ENCODE results near the gene P2RY6. TPM values are rescaled to one million over a fixed set of nuclear protein-coding genes. Genes with fewer than 3 reads are reported as not detected.

The P2RY6 gene
- total and polyA plus RNA-seq, 10 of the 15 experiments (the other 5 are each of a cell fraction or from before 2014, with no cell fraction given): 0.05 to 0.90 (median 0.22) TPM; not detected in 4

GRCh38 chr11:73266646-73267020 is 5.5 kb upstream of the P2RY6 start:
- no TSS peak for BruUV-seq (replicated peaks)
- Histone ChIP-seq H3K9ac (ENCODE audit: control insufficient read depth, insufficient read depth, low read length) (no peak overlapping the region), H3K4me1 (ENCODE audit: control insufficient read depth, insufficient read depth, low read length) (peaks cover 24% of the 10 kb centered on the region), H3K79me2 (ENCODE audit: control insufficient read depth, insufficient read depth, low read length) (no peaks in the 10 kb centered on the region), H3K36me3 (ENCODE audit: control insufficient read depth in 2 of 2, insufficient read depth in 2 of 2, low read length in 1 of 2) (no peaks in the 10 kb centered on the region), H2AFZ (ENCODE audit: control insufficient read depth, low read depth, low read length) (no peak overlapping the region), H3K4me3 (no peak overlapping the region), H3K27me3 (replicated peaks in 1 of 2; ENCODE audit: control insufficient read depth in 2 of 2, insufficient read depth in 2 of 2, low read length in 1 of 2) (peaks cover 0 to 2% of the 10 kb centered on the region in 2 experiments; a peak in 2 of 4 replicates), H3K27ac (ENCODE audit: control insufficient read depth, insufficient read depth) (no peak overlapping the region), H4K20me1 (ENCODE audit: control insufficient read depth, insufficient read depth) (no peaks in the 10 kb centered on the region), H3K4me2 (ENCODE audit: control insufficient read depth, insufficient read depth) (no peak overlapping the region), H3K9me3 (replicated peaks; ENCODE audit: control insufficient read depth, insufficient read depth, low read length) (no peaks in the 10 kb centered on the region)
- POLR2A ChIA-PET: no interaction called here
- CTCF ChIA-PET: interaction anchor here (1.9 to 2.0 kb wide), 2 partner anchors 23 to 69 kb away, joined by 6 to 7 read pairs; no protein-coding TSS in a partner anchor
- intact Hi-C loops (cut with micrococcal nuclease; ENCODE audit: unreplicated experiment): no loop called here
- SMC1A ChIA-PET (ENCODE audit: uncharacterized antibody, unreplicated experiment): interaction anchor here (1.3 kb wide), 1 partner anchor 22 kb away, joined by 3 read pairs; no protein-coding TSS in a partner anchor
- FAIRE-seq: no peak
- WGBS (ENCODE audit: insufficient coverage, insufficient replicate concordance, low lambda C conversion rate, missing lambda C conversion rate): 20% methylated on average over 4 of the region's 4 CpGs
- DNase-seq (ENCODE audit: low read depth, low spot score): no peak
- in situ Hi-C loops (cut with MboI): no loop called here
- RAD21 ChIA-PET (ENCODE audit: unreplicated experiment): interaction anchor here (1.2 kb wide), 1 partner anchor 22 kb away, joined by 4 read pairs; no protein-coding TSS in a partner anchor
- no peak for ATAC-seq
- TF ChIP-seq CEBPZ (IDR thresholded peaks at IDR 0.05; ENCODE audit: low read depth, low read length) (no peak), RBBP5 (conservative IDR thresholded peaks at IDR 0.05) (no peak), NKRF (conservative IDR thresholded peaks at IDR 0.05) (no peak), ZBTB4 (CRISPR knock-in tag; IDR thresholded peaks at IDR 0.05) (no peak), CHD1 (IDR thresholded peaks at IDR 0.05; ENCODE audit: low read depth, low read length) (no peak), ZBTB33 (IDR thresholded peaks at IDR 0.05) (no peak), PBX3 (IDR thresholded peaks at IDR 0.05; ENCODE audit: insufficient replicate concordance, low read depth, low read length) (no peak), EP300 (IDR thresholded peaks at IDR 0.05; ENCODE audit: borderline replicate concordance in 1 of 2, control insufficient read depth in 1 of 2, low read depth in 2 of 2, low read length in 2 of 2) (no peak), CREB1 (IDR thresholded peaks at IDR 0.05; ENCODE audit: low read depth) (no peak), NFXL1 (IDR thresholded peaks at IDR 0.05; ENCODE audit: borderline replicate concordance) (no peak), ETV6 (conservative IDR thresholded peaks at IDR 0.05 in 1 of 2, IDR thresholded peaks at IDR 0.05 in 1 of 2; ENCODE audit: borderline replicate concordance in 1 of 2, low read depth in 1 of 2) (no peak)
